K562 (cell line): Measurements from ENCODE around the gene KCNK6. TPM values are rescaled to one million over a fixed set of nuclear protein-coding genes. Genes with fewer than 3 reads are reported as not detected.
A peak's percentile ranks its signal among the peaks of the same experiment; 100 is the strongest.

Experiments
- BCOR ChIP-seq: fragments of 450-650 bp; IDR thresholded peaks from 2 replicates; pipeline ENCODE4 v1.6.1; 2016
- CAMTA2 ChIP-seq: fragments of 250-450 bp; sonication (Bioruptor Pico); conservative IDR thresholded peaks from 2 replicates; pipeline ENCODE4 v1.5.1; 2022
- CBX5 ChIP-seq: IDR thresholded peaks from 2 replicates; pipeline ENCODE4 v1.6.1; 2014; ENCODE audit warnings: low read depth, borderline replicate concordance
- CSDE1 ChIP-seq, 2 experiments: fragments of 450-650 bp; IDR thresholded peaks; 2 replicates each; pipeline ENCODE4 v1.6.1; 2016; ENCODE audit warnings: mild to moderate bottlenecking in 1 of 2
- E2F8 ChIP-seq: fragments of 450-650 bp; IDR thresholded peaks from 2 replicates; pipeline ENCODE4 v1.7.1; 2018; ENCODE audit warnings: mild to moderate bottlenecking, low read depth; ENCODE audit not compliant: partially characterized antibody
- HDGF ChIP-seq: fragments of 450-650 bp; IDR thresholded peaks from 2 replicates; pipeline ENCODE4 v1.6.1; 2016
- HES1 ChIP-seq: fragments of 450-650 bp; IDR thresholded peaks from 2 replicates; pipeline ENCODE4 v1.6.1; 2016; ENCODE audit warnings: low read depth, mild to moderate bottlenecking, moderate library complexity
- HIVEP1 ChIP-seq: fragments of 250-450 bp; sonication (Bioruptor Pico); IDR thresholded peaks from 2 replicates; pipeline ENCODE4 v1.4.0; 2020; ENCODE audit warnings: mild to moderate bottlenecking
- LEF1 ChIP-seq: fragments of 450-650 bp; IDR thresholded peaks from 2 replicates; pipeline ENCODE4 v1.6.1; 2016; ENCODE audit warnings: mild to moderate bottlenecking
- NBN ChIP-seq: fragments of 450-650 bp; IDR thresholded peaks from 2 replicates; pipeline ENCODE4 v1.6.1; 2016; ENCODE audit warnings: low read depth, mild to moderate bottlenecking
- PHB2 ChIP-seq: fragments of 450-650 bp; IDR thresholded peaks from 2 replicates; pipeline ENCODE4 v1.6.1; 2017; ENCODE audit warnings: low read depth
- POLR2A ChIP-seq: fragments of 450-650 bp; conservative IDR thresholded peaks from 2 replicates; pipeline ENCODE4 v1.6.1; 2016
- POLR2B ChIP-seq: fragments of 450-650 bp; IDR thresholded peaks from 2 replicates; pipeline ENCODE4 v1.6.1; 2018; ENCODE audit warnings: low read depth; ENCODE audit not compliant: partially characterized antibody
- POLR3G ChIP-seq: IDR thresholded peaks from 2 replicates; pipeline ENCODE4 v1.6.1; 2011; ENCODE audit not compliant: insufficient read length, insufficient replicate concordance; ENCODE audit errors: extremely low read depth
- TRIM24 ChIP-seq, 2 experiments: fragments of 450-650 bp; IDR thresholded peaks; 2 replicates each; pipeline ENCODE4 v1.6.1; 2016
- ZNF583 ChIP-seq: fragments of 250-450 bp; sonication (Bioruptor Pico); IDR thresholded peaks from 2 replicates; pipeline ENCODE4 v1.4.0; 2020
- polyA plus RNA-seq, 8 experiments: library from polyadenylated mRNA; depleted of rRNA in 4 of 8; stranded (reverse) in 5 of 8; unstranded in 3 of 8; fragments of >200 nt; fragmentation: Nextera tagmentation in 2 of 8; fragmentation: Illumina TruSeq in 1 of 8; extraction: Ambion mirVana in 2 of 8; extraction: Trizol in 1 of 8; gene quantifications; 2 replicates each; pipeline versions ENCODE4 v1.2.1 to v1.2.3, GENCODE V29; 2011 to 2014; ENCODE audit warnings: inconsistent platforms in 1 of 8, missing spikeins in 1 of 8
- total RNA-seq, 7 experiments: library from RNA; depleted of rRNA in 6 of 7; stranded (reverse); fragments of >200 nt in 6 of 7; fragmentation: Illumina TruSeq in 2 of 7; extraction: Trizol in 2 of 7; gene quantifications; 2 replicates each; pipeline versions ENCODE4 v1.2.1 to v1.2.3, GENCODE V29; 2011 to 2021; ENCODE audit warnings: low replicate concordance in 1 of 7
- TF ChIP-seq, protein P1 (sequence below): fragments of 450-650 bp; formaldehyde crosslinking; IDR thresholded peaks from 2 replicates; pipeline ENCODE4 v1.4.0; 2020; ENCODE audit warnings: mild to moderate bottlenecking, moderate library complexity
- TF ChIP-seq, protein P2 (sequence below), 2 experiments: fragments of 450-650 bp; IDR thresholded peaks; 2 replicates each; pipeline ENCODE4 v1.6.1; 2018; ENCODE audit warnings: mild to moderate bottlenecking in 2 of 2, low read depth in 1 of 2; ENCODE audit not compliant: partially characterized antibody in 2 of 2

KCNK6 gene
- total and polyA plus RNA-seq, 9 of the 15 experiments (the other 6 are each of a cell fraction or from before 2014, with no cell fraction given): 0.05 to 0.42 (median 0.15) TPM

- no peak for TF ChIP-seq CAMTA2 (CRISPR knock-in tag)
- no peak for TF ChIP-seq ZNF583
- 0 out of 2 replicates have a peak, but pooled peaks have one; percentile 60 for TF ChIP-seq PHB2
- TF ChIP-seq HES1: no peak
- TF ChIP-seq BCOR: peak; percentile 60; the same call in 1 of the 2 replicates
- peak in 1 of 2 experiments; percentile 39; a peak in 2 of 4 replicates for TF ChIP-seq TRIM24 (IDR thresholded peaks at IDR 0.05)
- TF ChIP-seq, protein P1, sequence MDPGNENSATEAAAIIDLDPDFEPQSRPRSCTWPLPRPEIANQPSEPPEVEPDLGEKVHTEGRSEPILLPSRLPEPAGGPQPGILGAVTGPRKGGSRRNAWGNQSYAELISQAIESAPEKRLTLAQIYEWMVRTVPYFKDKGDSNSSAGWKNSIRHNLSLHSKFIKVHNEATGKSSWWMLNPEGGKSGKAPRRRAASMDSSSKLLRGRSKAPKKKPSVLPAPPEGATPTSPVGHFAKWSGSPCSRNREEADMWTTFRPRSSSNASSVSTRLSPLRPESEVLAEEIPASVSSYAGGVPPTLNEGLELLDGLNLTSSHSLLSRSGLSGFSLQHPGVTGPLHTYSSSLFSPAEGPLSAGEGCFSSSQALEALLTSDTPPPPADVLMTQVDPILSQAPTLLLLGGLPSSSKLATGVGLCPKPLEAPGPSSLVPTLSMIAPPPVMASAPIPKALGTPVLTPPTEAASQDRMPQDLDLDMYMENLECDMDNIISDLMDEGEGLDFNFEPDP (CRISPR knock-in tag): no peak
- TF ChIP-seq POLR3G: no peak
- TF ChIP-seq NBN: peak; percentile 89
- TF ChIP-seq POLR2B: peak; percentile 16
- TF ChIP-seq POLR2A: peak; percentile 60; the same call in 1 of the 2 replicates
- peak; percentile 92; the same call in 1 of the 2 replicates for TF ChIP-seq HDGF
- no peak for TF ChIP-seq HIVEP1 (CRISPR knock-in tag)
- TF ChIP-seq LEF1: 0 out of 2 replicates have a peak, but pooled peaks have one; percentile 30
- peak; percentile 19 for TF ChIP-seq E2F8
- TF ChIP-seq CBX5: 0 out of 2 replicates have a peak, but pooled peaks have one; percentile 21
- peak in 1 of 2 experiments; percentile 76; a peak in 1 of 4 replicates for TF ChIP-seq CSDE1 (IDR thresholded peaks at IDR 0.05)
- TF ChIP-seq, protein P2, sequence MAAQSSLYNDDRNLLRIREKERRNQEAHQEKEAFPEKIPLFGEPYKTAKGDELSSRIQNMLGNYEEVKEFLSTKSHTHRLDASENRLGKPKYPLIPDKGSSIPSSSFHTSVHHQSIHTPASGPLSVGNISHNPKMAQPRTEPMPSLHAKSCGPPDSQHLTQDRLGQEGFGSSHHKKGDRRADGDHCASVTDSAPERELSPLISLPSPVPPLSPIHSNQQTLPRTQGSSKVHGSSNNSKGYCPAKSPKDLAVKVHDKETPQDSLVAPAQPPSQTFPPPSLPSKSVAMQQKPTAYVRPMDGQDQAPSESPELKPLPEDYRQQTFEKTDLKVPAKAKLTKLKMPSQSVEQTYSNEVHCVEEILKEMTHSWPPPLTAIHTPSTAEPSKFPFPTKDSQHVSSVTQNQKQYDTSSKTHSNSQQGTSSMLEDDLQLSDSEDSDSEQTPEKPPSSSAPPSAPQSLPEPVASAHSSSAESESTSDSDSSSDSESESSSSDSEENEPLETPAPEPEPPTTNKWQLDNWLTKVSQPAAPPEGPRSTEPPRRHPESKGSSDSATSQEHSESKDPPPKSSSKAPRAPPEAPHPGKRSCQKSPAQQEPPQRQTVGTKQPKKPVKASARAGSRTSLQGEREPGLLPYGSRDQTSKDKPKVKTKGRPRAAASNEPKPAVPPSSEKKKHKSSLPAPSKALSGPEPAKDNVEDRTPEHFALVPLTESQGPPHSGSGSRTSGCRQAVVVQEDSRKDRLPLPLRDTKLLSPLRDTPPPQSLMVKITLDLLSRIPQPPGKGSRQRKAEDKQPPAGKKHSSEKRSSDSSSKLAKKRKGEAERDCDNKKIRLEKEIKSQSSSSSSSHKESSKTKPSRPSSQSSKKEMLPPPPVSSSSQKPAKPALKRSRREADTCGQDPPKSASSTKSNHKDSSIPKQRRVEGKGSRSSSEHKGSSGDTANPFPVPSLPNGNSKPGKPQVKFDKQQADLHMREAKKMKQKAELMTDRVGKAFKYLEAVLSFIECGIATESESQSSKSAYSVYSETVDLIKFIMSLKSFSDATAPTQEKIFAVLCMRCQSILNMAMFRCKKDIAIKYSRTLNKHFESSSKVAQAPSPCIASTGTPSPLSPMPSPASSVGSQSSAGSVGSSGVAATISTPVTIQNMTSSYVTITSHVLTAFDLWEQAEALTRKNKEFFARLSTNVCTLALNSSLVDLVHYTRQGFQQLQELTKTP (IDR thresholded peaks at IDR 0.05; ENCODE audit: low read depth in 1 of 2, partially characterized antibody in 2 of 2): peak in 1 of 2 experiments; percentile 33
These were observed 17.2 kb downstream of the KCNK6 start (continued) for GRCh38 chr19:38336638-38337359.
